Measurements from ENCODE around the gene CNIH4. TPM values are rescaled to one million over a fixed set of nuclear protein-coding genes. Genes with fewer than 3 reads are reported as not detected.
A peak's percentile ranks its signal among the peaks of the same experiment; 100 is the strongest.

The CNIH4 gene
- total and polyA plus RNA-seq, 2 experiments from 2014 or later = 62.7 to 106 TPM

DNA sequence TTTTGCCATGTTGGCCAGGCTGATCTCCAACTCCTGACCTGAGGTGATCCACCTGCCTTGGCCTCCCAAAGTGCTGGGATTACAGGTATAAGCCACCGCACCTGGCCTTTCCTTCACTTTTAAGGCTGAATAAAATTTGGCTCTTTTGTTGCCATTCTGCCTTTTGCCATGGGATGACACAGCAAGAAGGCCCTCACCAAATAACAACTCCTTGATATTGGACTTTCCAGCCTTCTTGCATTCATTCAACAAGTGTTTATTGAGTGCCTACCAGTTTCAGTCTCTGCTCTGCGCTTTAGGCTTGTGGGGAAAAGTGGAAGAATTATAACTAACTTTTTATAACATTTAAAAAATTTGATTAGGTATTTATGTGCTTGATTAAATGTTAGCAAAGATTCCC lies 24.9 kb upstream of the CNIH4 start:
- WGBS (ENCODE audit: low lambda C conversion rate, missing lambda C conversion rate) = 100% methylated on average over 2 of the region's 2 CpGs
- Histone ChIP-seq H3K79me2 (peaks cover 28% of the 10 kb centered on the region), H3K36me3 (replicated peaks; ENCODE audit: insufficient read depth, low read depth) (no peaks in the 10 kb centered on the region), H3K27ac (no peak overlapping the region), H3K9me2 (replicated peaks; ENCODE audit: insufficient read depth) (no peaks in the 10 kb centered on the region), H3K4me3 (no peak overlapping the region), H2AFZ (no peak overlapping the region), H3K9me3 (ENCODE audit: low read depth) (no peaks in the 10 kb centered on the region), H4K20me1 (ENCODE audit: insufficient read depth, poor library complexity, severe bottlenecking) (no peaks in the 10 kb centered on the region), H3K27me3 (no peaks in the 10 kb centered on the region), H3K4me2 (no peak overlapping the region), H3K4me1 (ENCODE audit: insufficient read depth) (peaks cover 8% of the 10 kb centered on the region)
- DNase-seq (ENCODE audit: low spot score) = no peak
- TF ChIP-seq EZH2 (IDR thresholded peaks at IDR 0.05; ENCODE audit: borderline replicate concordance) (no peak), EZH2phosphoT487 (IDR thresholded peaks at IDR 0.05; ENCODE audit: low read depth, severe bottlenecking, unreplicated experiment) (no peak)

GRCh38 chr1:224333309-224333926 lies 23.3 kb upstream of the CNIH4 start:
- H3K27ac ChIP-seq = no peak overlapping the region
- no peaks in the 10 kb centered on the region for H3K9me3 ChIP-seq (ENCODE audit: low read depth)
- no peaks in the 10 kb centered on the region for H3K9me2 ChIP-seq (replicated peaks; ENCODE audit: insufficient read depth)
- WGBS (ENCODE audit: low lambda C conversion rate, missing lambda C conversion rate) = 23% methylated on average over 3 of the region's 3 CpGs
- peaks cover 12% of the 10 kb centered on the region for H3K79me2 ChIP-seq
- H3K4me2 ChIP-seq = no peak overlapping the region
- DNase-seq (ENCODE audit: low spot score) = peak; percentile 62
- H4K20me1 ChIP-seq (ENCODE audit: insufficient read depth, poor library complexity, severe bottlenecking) = no peaks in the 10 kb centered on the region
- H2AFZ ChIP-seq = no peak overlapping the region
- peaks cover 7% of the 10 kb centered on the region for H3K4me1 ChIP-seq (ENCODE audit: insufficient read depth)
- peak; percentile 63 for TF ChIP-seq CTCF (IDR thresholded peaks at IDR 0.05; ENCODE audit: poor library complexity)
- TF ChIP-seq EZH2phosphoT487 (IDR thresholded peaks at IDR 0.05; ENCODE audit: low read depth, severe bottlenecking, unreplicated experiment) = no peak
- no peaks in the 10 kb centered on the region for H3K27me3 ChIP-seq
- no peak overlapping the region for H3K4me3 ChIP-seq
- no peaks in the 10 kb centered on the region for H3K36me3 ChIP-seq (replicated peaks; ENCODE audit: insufficient read depth, low read depth)

GRCh38 chr1:224333939-224334786 lies 22.5 kb upstream of the CNIH4 start:
- Histone ChIP-seq H3K4me2 (no peak overlapping the region), H4K20me1 (ENCODE audit: insufficient read depth, poor library complexity, severe bottlenecking) (no peaks in the 10 kb centered on the region), H3K4me3 (no peak overlapping the region), H2AFZ (no peak overlapping the region), H3K27ac (no peak overlapping the region), H3K79me2 (peaks cover 5% of the 10 kb centered on the region), H3K36me3 (replicated peaks; ENCODE audit: insufficient read depth, low read depth) (no peaks in the 10 kb centered on the region), H3K4me1 (ENCODE audit: insufficient read depth) (no peaks in the 10 kb centered on the region), H3K9me2 (replicated peaks; ENCODE audit: insufficient read depth) (no peaks in the 10 kb centered on the region), H3K9me3 (ENCODE audit: low read depth) (no peaks in the 10 kb centered on the region), H3K27me3 (no peaks in the 10 kb centered on the region)
- no peak for TF ChIP-seq CTCF (IDR thresholded peaks at IDR 0.05; ENCODE audit: poor library complexity)
- no peak for TF ChIP-seq EZH2 (IDR thresholded peaks at IDR 0.05; ENCODE audit: borderline replicate concordance)
- no peak for TF ChIP-seq EZH2phosphoT487 (IDR thresholded peaks at IDR 0.05; ENCODE audit: low read depth, severe bottlenecking, unreplicated experiment)
- WGBS (ENCODE audit: low lambda C conversion rate, missing lambda C conversion rate) = 71% methylated on average over 5 of the region's 5 CpGs
- DNase-seq (ENCODE audit: low spot score) = no peak

Data from hepatocyte (in vitro differentiated cells).